Measurements from ENCODE around the gene DIS3L2.

Gene DIS3L2

DNA sequence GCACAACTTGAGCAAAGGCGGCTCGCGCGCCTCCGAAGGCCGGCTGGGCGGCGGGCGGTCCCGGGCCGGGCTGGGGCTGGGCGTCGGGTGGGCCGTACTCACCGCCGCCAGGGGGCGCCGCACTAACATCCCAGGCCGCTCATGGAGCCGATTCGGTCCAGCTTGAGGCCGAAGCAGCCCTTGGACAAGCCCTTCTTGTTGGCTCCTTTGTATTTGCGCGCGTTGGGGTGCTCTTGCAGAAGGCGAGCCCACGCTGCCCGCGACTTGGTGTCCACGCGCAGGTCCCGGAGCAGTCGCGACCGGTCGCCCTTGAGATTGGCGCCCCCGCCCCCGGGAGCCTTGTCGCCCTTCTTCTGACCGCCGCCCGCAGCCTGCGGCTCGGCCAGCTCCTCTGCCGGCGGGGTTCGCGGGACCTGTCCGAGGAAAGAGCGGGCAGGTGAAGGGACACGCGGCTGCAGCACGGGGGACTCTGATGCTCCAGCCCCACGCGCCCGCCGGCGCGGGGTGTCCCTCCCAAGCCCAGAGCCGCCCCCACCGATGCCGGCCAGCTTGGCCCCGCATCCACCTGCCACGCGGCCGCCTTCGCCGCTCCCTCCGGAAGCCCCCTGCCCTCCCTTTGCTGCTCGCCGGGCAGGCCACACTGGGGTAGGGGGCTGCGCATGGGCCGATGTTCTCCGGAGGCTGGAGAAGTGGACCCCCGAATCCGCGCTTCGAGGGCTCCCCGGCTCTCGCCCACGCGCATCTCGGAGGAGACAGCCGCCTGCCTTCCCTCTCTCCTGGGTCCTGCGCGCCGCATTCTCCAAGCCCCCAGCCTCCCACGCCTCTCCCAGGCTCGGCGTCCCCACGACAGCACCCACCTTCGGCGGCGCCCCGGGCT, 36.0 kb upstream of the DIS3L2 start:
- Histone ChIP-seq H3K27me3 (ENCODE audit: control insufficient read depth, insufficient read depth, low read length) (no peaks in the 10 kb centered on the region), H3K4me1 (peaks cover 4% of the 10 kb centered on the region), H3K79me2 (no peaks in the 10 kb centered on the region), H2AFZ (peak overlapping the region; percentile 86), H3K27ac (no peak overlapping the region), H3K36me3 (ENCODE audit: control insufficient read depth, insufficient read depth, low read length) (no peaks in the 10 kb centered on the region), H3K9ac (no peak overlapping the region), H3K4me2 (ENCODE audit: low read length) (peak overlapping the region; percentile 68), H3K4me3 (ENCODE audit: low read depth, low read length) (peak overlapping the region; percentile 16), H3K9me3 (ENCODE audit: control insufficient read depth, low read length) (no peaks in the 10 kb centered on the region)
- TF ChIP-seq, protein P1, sequence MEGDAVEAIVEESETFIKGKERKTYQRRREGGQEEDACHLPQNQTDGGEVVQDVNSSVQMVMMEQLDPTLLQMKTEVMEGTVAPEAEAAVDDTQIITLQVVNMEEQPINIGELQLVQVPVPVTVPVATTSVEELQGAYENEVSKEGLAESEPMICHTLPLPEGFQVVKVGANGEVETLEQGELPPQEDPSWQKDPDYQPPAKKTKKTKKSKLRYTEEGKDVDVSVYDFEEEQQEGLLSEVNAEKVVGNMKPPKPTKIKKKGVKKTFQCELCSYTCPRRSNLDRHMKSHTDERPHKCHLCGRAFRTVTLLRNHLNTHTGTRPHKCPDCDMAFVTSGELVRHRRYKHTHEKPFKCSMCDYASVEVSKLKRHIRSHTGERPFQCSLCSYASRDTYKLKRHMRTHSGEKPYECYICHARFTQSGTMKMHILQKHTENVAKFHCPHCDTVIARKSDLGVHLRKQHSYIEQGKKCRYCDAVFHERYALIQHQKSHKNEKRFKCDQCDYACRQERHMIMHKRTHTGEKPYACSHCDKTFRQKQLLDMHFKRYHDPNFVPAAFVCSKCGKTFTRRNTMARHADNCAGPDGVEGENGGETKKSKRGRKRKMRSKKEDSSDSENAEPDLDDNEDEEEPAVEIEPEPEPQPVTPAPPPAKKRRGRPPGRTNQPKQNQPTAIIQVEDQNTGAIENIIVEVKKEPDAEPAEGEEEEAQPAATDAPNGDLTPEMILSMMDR (IDR thresholded peaks at IDR 0.05) = peak; percentile 94

DNA sequence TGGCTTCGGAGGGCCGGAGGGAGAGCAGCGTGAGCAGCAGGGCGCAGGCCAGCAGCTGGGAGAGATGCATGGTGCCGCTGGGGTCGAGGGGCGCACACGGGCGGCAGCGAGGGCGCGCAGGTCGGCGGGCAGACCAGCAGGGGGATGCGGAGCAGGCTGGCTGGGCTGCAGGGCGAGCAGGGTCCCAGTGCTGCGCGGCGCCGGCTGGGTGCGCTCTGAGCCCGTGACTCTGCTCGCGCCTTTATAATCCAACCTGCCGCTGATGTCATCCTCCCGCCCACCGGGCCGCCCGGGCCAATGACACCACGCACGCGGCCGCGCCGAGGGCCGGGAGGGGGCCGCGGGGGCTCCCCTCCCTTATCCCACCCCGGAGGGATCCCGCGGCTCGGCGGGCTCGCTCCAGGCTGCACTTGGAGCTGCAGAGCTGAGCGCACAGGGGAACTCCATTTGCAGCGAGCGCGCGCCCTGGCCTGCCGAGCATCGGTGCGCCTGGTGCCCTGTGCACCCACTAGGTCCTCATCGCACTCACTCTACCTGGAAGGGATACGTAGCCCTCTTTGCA, 35.3 kb upstream of the DIS3L2 start, which contains the start of gene NPPC:
TSS of gene NPPC (minus strand) at position 217 of the 562 bp plus-strand sequence. CDS start at position 70, 147 bp downstream.
- no peaks in the 10 kb centered on the region for H3K9me3 ChIP-seq (ENCODE audit: control insufficient read depth, low read length)
- no peaks in the 10 kb centered on the region for H3K36me3 ChIP-seq (ENCODE audit: control insufficient read depth, insufficient read depth, low read length)
- no peaks in the 10 kb centered on the region for H3K27me3 ChIP-seq (ENCODE audit: control insufficient read depth, insufficient read depth, low read length)
- peaks cover 4% of the 10 kb centered on the region for H3K4me1 ChIP-seq
- H3K79me2 ChIP-seq = no peaks in the 10 kb centered on the region
- peak within 1 kb of the TSS; percentile 86 for H2AFZ ChIP-seq
- no peak within 1 kb of the TSS for H3K9ac ChIP-seq
- peak within 1 kb of the TSS; percentile 16 for H3K4me3 ChIP-seq (ENCODE audit: low read depth, low read length)
- H3K27ac ChIP-seq = no peak within 1 kb of the TSS
- peak within 1 kb of the TSS; percentile 68 for H3K4me2 ChIP-seq (ENCODE audit: low read length)
- TF ChIP-seq, protein P1 (IDR thresholded peaks at IDR 0.05) = no peak

DNA sequence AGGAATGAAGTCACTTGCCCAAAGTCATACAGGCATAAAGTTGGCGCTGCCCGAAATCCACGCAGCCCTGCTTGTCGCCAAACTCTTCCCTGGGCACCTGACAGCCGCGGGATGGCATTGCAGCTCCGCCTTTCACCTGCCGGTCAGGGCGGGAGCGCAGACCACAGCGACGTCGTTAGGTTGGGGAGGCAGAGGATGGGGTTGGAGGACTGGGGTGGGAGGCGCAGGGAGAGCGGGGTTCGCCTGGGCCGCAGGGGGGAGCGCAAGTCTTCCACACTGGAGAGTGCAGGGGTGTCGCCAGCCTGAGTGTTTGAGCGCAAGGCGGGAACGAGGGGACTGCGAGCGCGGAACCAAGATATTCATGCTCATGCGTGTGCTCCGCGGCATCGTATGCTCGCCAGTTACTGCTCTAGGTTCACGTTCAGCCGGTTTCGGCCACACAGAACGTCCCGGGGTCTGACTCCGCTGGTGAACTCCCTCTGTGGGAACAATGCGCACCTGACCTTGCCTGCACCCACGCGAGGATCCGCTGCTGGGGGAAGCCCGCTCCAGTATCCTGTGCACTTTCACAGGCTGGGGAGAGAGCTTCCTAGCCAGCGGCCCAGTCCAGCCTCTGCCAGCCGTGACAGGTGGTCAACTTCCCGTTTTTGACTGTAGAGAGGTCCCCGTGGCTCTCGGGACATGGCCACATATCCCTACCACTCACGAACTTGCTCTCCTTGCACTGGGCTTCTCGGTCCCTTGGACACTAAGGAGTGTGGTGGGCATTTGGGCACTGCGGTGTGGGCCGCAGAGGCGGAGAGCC, 34.5 kb upstream of the DIS3L2 start:
- Histone ChIP-seq H3K4me1 (peaks cover 4% of the 10 kb centered on the region), H3K27me3 (ENCODE audit: control insufficient read depth, insufficient read depth, low read length) (no peaks in the 10 kb centered on the region), H3K4me3 (ENCODE audit: low read depth, low read length) (no peak overlapping the region), H3K4me2 (ENCODE audit: low read length) (peak overlapping the region; percentile 68), H2AFZ (peak overlapping the region; percentile 86), H3K79me2 (no peaks in the 10 kb centered on the region), H3K36me3 (ENCODE audit: control insufficient read depth, insufficient read depth, low read length) (no peaks in the 10 kb centered on the region), H3K9ac (no peak overlapping the region), H3K27ac (no peak overlapping the region), H3K9me3 (ENCODE audit: control insufficient read depth, low read length) (no peaks in the 10 kb centered on the region)
- TF ChIP-seq, protein P1 (IDR thresholded peaks at IDR 0.05) = no peak

DNA sequence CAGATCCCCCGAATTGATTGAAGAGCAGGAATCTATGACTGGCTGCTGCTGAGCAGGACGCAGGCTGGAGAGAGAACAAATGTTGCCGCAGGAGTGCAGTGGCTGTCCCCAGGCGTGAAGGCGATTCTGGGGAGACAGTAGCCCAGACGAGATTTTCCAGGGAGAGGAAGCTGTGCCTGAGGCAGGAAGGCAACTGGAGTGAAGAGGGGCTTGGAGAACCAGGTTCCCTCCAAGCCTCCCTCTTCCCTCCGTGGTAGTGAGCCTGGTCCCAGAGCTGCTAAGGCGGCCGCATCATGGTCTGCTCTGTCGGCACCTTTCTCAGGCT, 34.0 kb upstream of the DIS3L2 start:
- Histone ChIP-seq H3K9me3 (ENCODE audit: control insufficient read depth, low read length) (no peaks in the 10 kb centered on the region), H3K27ac (no peak overlapping the region), H3K9ac (no peak overlapping the region), H3K4me3 (ENCODE audit: low read depth, low read length) (no peak overlapping the region), H3K4me2 (ENCODE audit: low read length) (no peak overlapping the region), H3K79me2 (no peaks in the 10 kb centered on the region), H3K27me3 (ENCODE audit: control insufficient read depth, insufficient read depth, low read length) (no peaks in the 10 kb centered on the region), H3K4me1 (peaks cover 4% of the 10 kb centered on the region), H3K36me3 (ENCODE audit: control insufficient read depth, insufficient read depth, low read length) (no peaks in the 10 kb centered on the region), H2AFZ (no peak overlapping the region)
- TF ChIP-seq, protein P1 (IDR thresholded peaks at IDR 0.05) = no peak

Data from parathyroid adenoma (tissue), 2 donors.